HEK293T (cell line): Measurements from ENCODE around the gene ATP6V1E1.
A peak's percentile ranks its signal among the peaks of the same experiment; 100 is the strongest.
"Not testable (repeated sequence)": the region's sequence is repeated elsewhere in the genome, so short reads cannot be mapped to it uniquely, and the experiment has no call there.

Experiments used
- CTCF ChIA-PET: fragments of 350-600 bp; formaldehyde crosslinking; extraction: SDS; loops from one replicate; lab custom pipeline; 2021; ENCODE audit warnings: antibody characterized with exemption, inconsistent platforms; lab: Yijun Ruan, JAX
- POLR2A ChIA-PET: fragments of 350-600 bp; formaldehyde crosslinking; extraction: SDS; loops from one replicate; lab custom pipeline; 2020; ENCODE audit warnings: antibody characterized with exemption, inconsistent platforms; lab: Yijun Ruan, JAX
- DNase-seq: peaks from one replicate; pipeline ENCODE4 v3.0.0; 2012; ENCODE audit warnings: mixed read lengths; ENCODE audit errors: extremely low spot score
- ARNT ChIP-seq: fragments of 450-650 bp; IDR thresholded peaks from 2 replicates; pipeline ENCODE4 v1.6.1; 2017; ENCODE audit warnings: mild to moderate bottlenecking
- BHLHE40 ChIP-seq: fragments of 450-650 bp; IDR thresholded peaks from 2 replicates; pipeline ENCODE4 v1.6.1; 2016; ENCODE audit warnings: mild to moderate bottlenecking, moderate library complexity, borderline replicate concordance
- CTBP1 ChIP-seq: fragments of 450-650 bp; IDR thresholded peaks from 2 replicates; pipeline ENCODE4 v1.6.1; 2016; ENCODE audit warnings: borderline replicate concordance
- ELF4 ChIP-seq: fragments of 450-650 bp; IDR thresholded peaks from 2 replicates; pipeline ENCODE4 v1.6.1; 2017; ENCODE audit warnings: antibody characterized with exemption
- FOXA1 ChIP-seq: fragments of 450-650 bp; IDR thresholded peaks from 2 replicates; pipeline ENCODE4 v1.6.1; 2016; ENCODE audit warnings: mild to moderate bottlenecking
- FOXK2 ChIP-seq: fragments of 450-650 bp; IDR thresholded peaks from 2 replicates; pipeline ENCODE4 v1.6.1; 2016; ENCODE audit warnings: mild to moderate bottlenecking
- FOXM1 ChIP-seq: fragments of 450-650 bp; IDR thresholded peaks from 2 replicates; pipeline ENCODE4 v1.6.1; 2017; ENCODE audit warnings: mild to moderate bottlenecking, borderline replicate concordance
- HDGF ChIP-seq: fragments of 450-650 bp; IDR thresholded peaks from 2 replicates; pipeline ENCODE4 v1.6.1; 2017; ENCODE audit warnings: antibody characterized with exemption, borderline replicate concordance
- L3MBTL2 ChIP-seq: fragments of 450-650 bp; conservative IDR thresholded peaks from 2 replicates; pipeline ENCODE4 v1.6.1; 2016; ENCODE audit warnings: mild to moderate bottlenecking
- LEF1 ChIP-seq: fragments of 450-650 bp; IDR thresholded peaks from 2 replicates; pipeline ENCODE4 v1.6.1; 2017; ENCODE audit warnings: mild to moderate bottlenecking, borderline replicate concordance
- NFRKB ChIP-seq: fragments of 450-650 bp; IDR thresholded peaks from 2 replicates; pipeline ENCODE4 v1.6.1; 2016; ENCODE audit warnings: mild to moderate bottlenecking, moderate library complexity
- PKNOX1 ChIP-seq: fragments of 450-650 bp; IDR thresholded peaks from 2 replicates; pipeline ENCODE4 v1.6.1; 2016
- SP1 ChIP-seq: fragments of 450-650 bp; IDR thresholded peaks from 2 replicates; pipeline ENCODE4 v1.6.1; 2017
- SUZ12 ChIP-seq: fragments of 450-650 bp; IDR thresholded peaks from 2 replicates; pipeline ENCODE4 v1.6.1; 2016; ENCODE audit warnings: mild to moderate bottlenecking
- TARDBP ChIP-seq: fragments of 450-650 bp; IDR thresholded peaks from 2 replicates; pipeline ENCODE4 v1.6.1; 2016
- ZNF384 ChIP-seq: fragments of 450-650 bp; IDR thresholded peaks from 2 replicates; pipeline ENCODE4 v1.6.1; 2016

ATP6V1E1 gene

GRCh38 chr22:17628406-17629172 is at the start of gene ATP6V1E1:
Gene ATP6V1E1, minus strand, starts transcription at chr22:17628749. Its CDS starts 114 bp downstream, at chr22:17628635.
- CTCF ChIA-PET: no interaction called here
- POLR2A ChIA-PET: no interaction called here
- TF ChIP-seq ELF4 (peak; percentile 58), HDGF (no peak), TARDBP (no peak), ZNF384 (peak; percentile 76), NFRKB (no peak), L3MBTL2 (0 out of 2 replicates have a peak, but pooled peaks have one; percentile 26), CTBP1 (no peak), PKNOX1 (0 out of 2 replicates have a peak, but pooled peaks have one; percentile 4)
- DNase-seq: peak; percentile 99

DNA sequence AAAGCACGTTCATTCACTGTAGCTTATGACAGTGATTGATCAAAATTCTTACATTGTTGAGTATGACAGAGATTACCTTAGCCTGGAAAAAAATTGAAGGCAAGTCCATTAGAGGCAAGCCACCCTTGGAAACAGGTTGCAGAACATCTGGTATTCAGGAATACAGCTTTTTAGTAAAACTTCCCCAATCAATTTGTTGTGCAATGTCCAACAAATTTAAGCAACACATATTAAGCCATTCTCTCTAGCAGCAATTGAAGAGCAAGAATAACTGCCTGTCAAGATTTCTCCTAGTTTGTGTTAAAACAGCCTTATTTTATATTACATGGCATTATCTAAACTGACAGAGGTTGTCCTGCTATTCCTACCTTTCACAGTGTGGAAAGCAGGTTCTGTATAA is 47.0 kb upstream of the ATP6V1E1 start:
- POLR2A ChIA-PET: interaction anchor here (1.2 kb wide), 1 partner anchor 36 kb away, joined by 3 read pairs; no protein-coding TSS in a partner anchor
- TF ChIP-seq FOXK2: no peak
- no peak for TF ChIP-seq SUZ12
- no peak for TF ChIP-seq ZNF384
- TF ChIP-seq PKNOX1: no peak
- TF ChIP-seq ELF4: no peak
- TF ChIP-seq FOXA1: no peak
- no peak for TF ChIP-seq FOXM1
- no peak for TF ChIP-seq L3MBTL2
- no peak for TF ChIP-seq BHLHE40
- TF ChIP-seq HDGF: no peak
- no peak for TF ChIP-seq LEF1
- TF ChIP-seq CTBP1: no peak
- no peak for TF ChIP-seq ARNT
- no peak for DNase-seq
- CTCF ChIA-PET: no interaction called here

- POLR2A ChIA-PET: interaction anchor here (1.2 kb wide), 1 partner anchor 35 kb away, joined by 3 read pairs; no protein-coding TSS in a partner anchor
- TF ChIP-seq FOXK2 (no peak), FOXM1 (no peak)
- no peak for DNase-seq
- CTCF ChIA-PET: no interaction called here
Observed at GRCh38 chr22:17674152-17674551, 45.6 kb upstream of the ATP6V1E1 start.

DNA sequence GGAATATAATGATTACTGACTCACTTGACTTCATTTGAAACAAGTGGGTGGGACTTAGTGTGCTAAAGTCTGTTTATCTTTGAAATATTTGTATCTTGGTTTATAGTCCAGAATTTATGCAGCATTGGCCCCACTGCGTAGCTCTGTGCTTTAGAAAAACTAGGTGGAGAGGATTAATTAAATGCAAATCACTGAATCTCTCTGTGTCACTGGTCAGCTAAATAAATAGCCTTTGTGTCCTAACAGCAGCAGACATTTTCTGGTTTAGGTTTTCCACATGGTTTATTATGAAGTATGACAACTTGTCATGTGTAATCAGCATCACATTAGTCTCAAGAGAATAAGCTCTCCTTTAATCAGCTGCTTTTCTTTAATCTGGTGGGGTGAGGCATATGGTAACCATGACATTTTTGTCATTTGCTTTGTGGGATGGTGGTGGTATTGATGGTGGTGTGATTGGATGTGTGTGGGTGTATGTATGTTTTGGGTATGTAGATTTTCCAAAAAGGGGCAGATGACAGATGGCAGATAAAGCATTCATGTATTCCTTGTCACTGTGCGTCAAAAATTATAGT is 44.0 kb upstream of the ATP6V1E1 start:
- CTCF ChIA-PET: interaction anchor here (0.6 kb wide), 1 partner anchor 577 kb away, joined by 3 read pairs; no protein-coding TSS in a partner anchor
- no peak for DNase-seq
- POLR2A ChIA-PET: no interaction called here
- no peak for TF ChIP-seq FOXM1
- no peak for TF ChIP-seq L3MBTL2
- TF ChIP-seq FOXK2: no peak
- no peak for TF ChIP-seq FOXA1
- TF ChIP-seq NFRKB: no peak
- TF ChIP-seq LEF1: no peak
- TF ChIP-seq ZNF384: no peak

DNA sequence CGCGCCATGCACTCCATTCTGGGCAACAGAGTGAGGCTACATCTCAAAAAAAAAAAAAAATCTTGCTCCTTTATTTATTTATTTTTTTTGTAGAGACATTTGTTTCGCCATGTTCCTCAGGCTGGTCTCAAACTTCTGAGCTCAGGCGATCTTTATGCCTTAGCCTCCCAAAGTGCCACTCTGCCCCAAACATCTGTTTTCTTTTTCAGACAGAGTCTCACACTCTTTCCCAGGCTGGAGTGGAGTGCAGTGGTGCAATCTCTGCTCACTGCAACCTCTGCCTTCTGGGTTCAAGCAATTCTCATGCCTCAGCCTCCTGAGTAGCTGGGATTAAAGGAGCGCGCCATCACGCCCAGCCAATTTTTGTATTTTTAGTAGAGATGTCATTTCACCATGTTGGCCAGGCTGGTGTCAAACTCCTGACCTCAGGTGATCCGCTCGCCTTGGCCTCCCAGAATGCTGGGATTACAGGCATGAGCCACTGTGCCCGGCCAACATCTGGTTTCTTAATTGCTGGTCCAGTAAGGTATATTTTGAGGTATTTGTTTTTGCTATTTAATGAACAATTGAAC is 43.1 kb upstream of the ATP6V1E1 start:
- POLR2A ChIA-PET, DNase-seq: not testable (repeated sequence)
- CTCF ChIA-PET: interaction anchor here (0.6 kb wide), 1 partner anchor 576 kb away, joined by 3 read pairs; no protein-coding TSS in a partner anchor

DNA sequence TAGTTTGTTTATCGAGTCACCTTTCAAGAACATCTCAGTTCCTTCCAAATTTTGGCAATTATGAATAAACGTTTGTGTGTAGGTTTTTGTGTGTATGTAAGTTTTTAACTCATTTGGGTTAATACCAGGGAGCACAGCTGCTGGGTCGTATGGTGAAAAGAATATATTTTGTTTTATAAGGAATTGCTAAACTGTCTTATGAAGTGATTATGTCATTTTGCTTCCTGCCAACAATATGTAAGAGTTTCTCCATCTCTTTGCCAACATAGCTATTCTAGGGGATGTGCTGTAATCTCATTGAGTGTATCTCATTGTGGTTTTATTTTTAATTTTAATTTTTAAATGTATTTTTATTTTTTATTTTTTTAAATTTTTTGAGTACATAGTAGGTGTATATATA is 37.3 kb upstream of the ATP6V1E1 start:
- CTCF ChIA-PET: no interaction called here
- POLR2A ChIA-PET: no interaction called here
- no peak for DNase-seq
- TF ChIP-seq L3MBTL2 (no peak), FOXK2 (no peak), TARDBP (no peak), SUZ12 (no peak), SP1 (no peak), FOXM1 (no peak), NFRKB (no peak), HDGF (no peak), FOXA1 (no peak), CTBP1 (no peak)

DNA sequence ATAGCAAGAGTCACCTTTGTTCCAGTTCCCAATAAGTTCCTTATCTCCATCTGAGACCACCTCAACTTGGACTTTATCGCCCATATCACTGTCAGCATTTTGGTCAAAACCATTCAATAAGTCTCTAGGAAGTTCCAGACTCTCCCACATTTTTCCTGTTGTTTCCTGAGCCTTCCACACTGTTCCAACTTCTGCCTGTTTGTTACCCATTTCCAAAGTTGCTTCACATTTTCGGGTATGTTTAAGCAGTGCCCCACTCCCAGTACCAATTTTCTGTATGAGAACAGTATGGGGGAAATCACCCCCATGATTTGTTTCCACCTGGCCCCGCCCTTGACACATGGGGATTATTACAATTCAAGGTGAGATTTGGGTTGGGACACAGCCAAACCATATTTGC is 36.7 kb upstream of the ATP6V1E1 start:
- CTCF ChIA-PET: no interaction called here
- no peak for DNase-seq
- TF ChIP-seq ELF4 (no peak), FOXK2 (no peak), SUZ12 (no peak), CTBP1 (no peak), HDGF (no peak)
- POLR2A ChIA-PET: no interaction called here
